Occipital lobe (tissue), 2 donors: ENCODE measurements around the gene HS3ST1. TPM values are rescaled to one million over a fixed set of nuclear protein-coding genes. Genes with fewer than 3 reads are reported as not detected.

Experiments used
- small RNA-seq: library from RNA; depleted of rRNA; stranded (forward); fragments of <200 nt; gene quantifications from one replicate; pipeline ENCODE3, GENCODE V24; 2014
- total RNA-seq: library from RNA; depleted of rRNA; stranded (reverse); fragments of >200 nt; gene quantifications from one replicate; pipeline ENCODE4 v1.2.3, GENCODE V29; 2014

Gene HS3ST1
- total RNA-seq, 1 donor from 2014 or later: 15.0 TPM

Small RNA genes within 50 kb of the gene (small RNA-seq; reads per million reads assigned to genes)
- not detected for gene MIR572
- gene RNA5SP156: not detected
